ENCODE results near the gene KRTAP5-11.
"Not testable (repeated sequence)": the region's sequence is repeated elsewhere in the genome, so short reads cannot be mapped to it uniquely, and the experiment has no call there.

DNA sequence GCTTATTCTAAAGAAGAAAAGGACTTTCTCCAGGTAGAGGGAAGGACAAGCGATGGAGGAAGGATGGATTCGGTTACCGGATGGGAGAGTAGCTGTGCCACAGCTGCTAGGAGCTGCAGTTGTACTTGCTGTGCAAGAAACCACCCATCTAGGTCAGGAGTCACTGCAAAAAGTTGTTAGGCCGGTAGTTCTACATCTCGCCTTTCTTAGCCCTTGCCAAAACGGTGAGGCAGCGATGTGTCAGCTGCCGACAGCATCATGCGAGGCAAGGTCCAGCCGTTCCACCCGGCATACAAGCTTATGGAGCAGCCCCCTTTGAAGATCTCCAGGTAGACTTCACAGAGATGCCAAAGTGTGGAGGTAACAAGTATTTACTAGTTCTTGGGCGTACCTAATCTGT, 32.3 kb upstream of the KRTAP5-11 start:
- TF ChIP-seq, protein P1, sequence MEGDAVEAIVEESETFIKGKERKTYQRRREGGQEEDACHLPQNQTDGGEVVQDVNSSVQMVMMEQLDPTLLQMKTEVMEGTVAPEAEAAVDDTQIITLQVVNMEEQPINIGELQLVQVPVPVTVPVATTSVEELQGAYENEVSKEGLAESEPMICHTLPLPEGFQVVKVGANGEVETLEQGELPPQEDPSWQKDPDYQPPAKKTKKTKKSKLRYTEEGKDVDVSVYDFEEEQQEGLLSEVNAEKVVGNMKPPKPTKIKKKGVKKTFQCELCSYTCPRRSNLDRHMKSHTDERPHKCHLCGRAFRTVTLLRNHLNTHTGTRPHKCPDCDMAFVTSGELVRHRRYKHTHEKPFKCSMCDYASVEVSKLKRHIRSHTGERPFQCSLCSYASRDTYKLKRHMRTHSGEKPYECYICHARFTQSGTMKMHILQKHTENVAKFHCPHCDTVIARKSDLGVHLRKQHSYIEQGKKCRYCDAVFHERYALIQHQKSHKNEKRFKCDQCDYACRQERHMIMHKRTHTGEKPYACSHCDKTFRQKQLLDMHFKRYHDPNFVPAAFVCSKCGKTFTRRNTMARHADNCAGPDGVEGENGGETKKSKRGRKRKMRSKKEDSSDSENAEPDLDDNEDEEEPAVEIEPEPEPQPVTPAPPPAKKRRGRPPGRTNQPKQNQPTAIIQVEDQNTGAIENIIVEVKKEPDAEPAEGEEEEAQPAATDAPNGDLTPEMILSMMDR (conservative IDR thresholded peaks at IDR 0.05) = not testable (repeated sequence)
- TF ChIP-seq ZFX (IDR thresholded peaks at IDR 0.05) = not testable (repeated sequence)
